Measurements from ENCODE around the gene NRDC. TPM values are rescaled to one million over a fixed set of nuclear protein-coding genes. Genes with fewer than 3 reads are reported as not detected.
A peak's percentile ranks its signal among the peaks of the same experiment; 100 is the strongest.

Gene NRDC
- polyA plus RNA-seq, 3 donors: 120 to 183 (median 150) TPM

- no peak for DNase-seq
Measured at GRCh38 chr1:51789342-51789741, 89.2 kb downstream of the NRDC start.

- no peak for DNase-seq
Measured at GRCh38 chr1:51788938-51789337, 89.6 kb downstream of the NRDC start.

- DNase-seq: no peak
Measured at GRCh38 chr1:51784997-51785421, 93.5 kb downstream of the NRDC start.

- no peak for DNase-seq
Measured at GRCh38 chr1:51780927-51781326, 97.6 kb downstream of the NRDC start.

- DNase-seq: no peak
Measured at GRCh38 chr1:51776408-51776807, 102.1 kb downstream of the NRDC start.

GRCh38 chr1:51768971-51769588 lies 109.4 kb downstream of the NRDC start:
- DNase-seq: peak; percentile 48

- no peak for DNase-seq
Measured at GRCh38 chr1:51761351-51761750, 117.2 kb downstream of the NRDC start.

GRCh38 chr1:51760872-51761271 lies 117.7 kb downstream of the NRDC start:
- DNase-seq: no peak

- no peak for DNase-seq
Measured at GRCh38 chr1:51758310-51758709, 120.2 kb downstream of the NRDC start.

GRCh38 chr1:51756290-51756689 lies 122.2 kb downstream of the NRDC start:
- DNase-seq: no peak

- no peak for DNase-seq
Measured at GRCh38 chr1:51755437-51755836, 123.1 kb downstream of the NRDC start.

- DNase-seq: no peak
Measured at GRCh38 chr1:51754666-51755065, 123.9 kb downstream of the NRDC start.

- no peak for DNase-seq
Measured at GRCh38 chr1:51753969-51754368, 124.6 kb downstream of the NRDC start.

GRCh38 chr1:51752073-51752948 lies 126.2 kb downstream of the NRDC start:
- no peak for DNase-seq

- DNase-seq: no peak
Measured at GRCh38 chr1:51750729-51751128, 127.8 kb downstream of the NRDC start.

GRCh38 chr1:51750218-51750617 lies 128.3 kb downstream of the NRDC start:
- no peak for DNase-seq

- no peak for DNase-seq
Measured at GRCh38 chr1:51749151-51749550, 129.4 kb downstream of the NRDC start.

GRCh38 chr1:51745304-51745570 lies 133.3 kb downstream of the NRDC start:
- DNase-seq: no peak

- no peak for DNase-seq
Measured at GRCh38 chr1:51744506-51745303, 133.8 kb downstream of the NRDC start.

- no peak for DNase-seq
Measured at GRCh38 chr1:51741121-51741681, 137.3 kb downstream of the NRDC start.

GRCh38 chr1:51740652-51741051 lies 137.9 kb downstream of the NRDC start:
- DNase-seq: peak; percentile 63
